OCI-LY7 (cell line): ENCODE results near the gene SLC13A2.

ENCODE experiments used
- CTCF ChIP-seq: fragments of 200-600 bp; sonication (generic); conservative IDR thresholded peaks from 2 replicates; pipeline ENCODE4 v1.5.1; 2014; ENCODE audit warnings: mild to moderate bottlenecking, antibody characterized with exemption, low read length, moderate library complexity, mixed read lengths
- EZH2phosphoT487 ChIP-seq: fragments of 200-600 bp; sonication (generic); IDR thresholded peaks from 2 replicates; pipeline ENCODE4 v1.6.1; 2018; ENCODE audit warnings: low read depth, borderline replicate concordance, mild to moderate bottlenecking, mixed run types, antibody characterized with exemption, low read length, moderate library complexity, mixed read lengths

- TF ChIP-seq CTCF (no peak), EZH2phosphoT487 (no peak)
Observed at GRCh38 chr17:28477928-28478327, 4.5 kb downstream of the SLC13A2 start.
